NCI-H1092 (cell line): Measurements from ENCODE around the gene GATB.

Source experiments
- DNase-seq: peaks from one replicate; lab custom pipeline; 2025; lab: John Stamatoyannopoulos, UW

The GATB gene, protein sequence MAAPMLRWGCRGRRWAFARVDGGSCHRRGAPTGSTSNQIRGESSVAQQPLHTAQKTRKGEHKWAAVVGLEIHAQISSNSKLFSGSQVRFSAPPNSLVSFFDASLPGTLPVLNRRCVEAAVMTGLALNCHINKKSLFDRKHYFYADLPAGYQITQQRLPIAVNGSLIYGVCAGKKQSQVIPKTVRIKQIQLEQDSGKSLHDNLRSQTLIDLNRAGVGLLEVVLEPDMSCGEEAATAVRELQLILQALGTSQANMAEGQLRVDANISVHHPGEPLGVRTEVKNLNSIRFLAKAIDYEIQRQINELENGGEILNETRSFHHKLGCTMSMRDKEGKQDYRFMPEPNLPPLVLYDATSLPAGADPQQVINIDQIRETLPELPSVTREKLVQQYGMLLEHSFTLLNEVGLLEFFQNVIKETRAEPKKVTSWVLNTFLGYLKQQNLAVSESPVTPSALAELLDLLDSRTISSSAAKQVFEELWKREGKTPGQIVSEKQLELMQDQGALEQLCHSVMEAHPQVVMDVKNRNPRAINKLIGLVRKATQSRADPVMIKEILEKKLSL

DNA sequence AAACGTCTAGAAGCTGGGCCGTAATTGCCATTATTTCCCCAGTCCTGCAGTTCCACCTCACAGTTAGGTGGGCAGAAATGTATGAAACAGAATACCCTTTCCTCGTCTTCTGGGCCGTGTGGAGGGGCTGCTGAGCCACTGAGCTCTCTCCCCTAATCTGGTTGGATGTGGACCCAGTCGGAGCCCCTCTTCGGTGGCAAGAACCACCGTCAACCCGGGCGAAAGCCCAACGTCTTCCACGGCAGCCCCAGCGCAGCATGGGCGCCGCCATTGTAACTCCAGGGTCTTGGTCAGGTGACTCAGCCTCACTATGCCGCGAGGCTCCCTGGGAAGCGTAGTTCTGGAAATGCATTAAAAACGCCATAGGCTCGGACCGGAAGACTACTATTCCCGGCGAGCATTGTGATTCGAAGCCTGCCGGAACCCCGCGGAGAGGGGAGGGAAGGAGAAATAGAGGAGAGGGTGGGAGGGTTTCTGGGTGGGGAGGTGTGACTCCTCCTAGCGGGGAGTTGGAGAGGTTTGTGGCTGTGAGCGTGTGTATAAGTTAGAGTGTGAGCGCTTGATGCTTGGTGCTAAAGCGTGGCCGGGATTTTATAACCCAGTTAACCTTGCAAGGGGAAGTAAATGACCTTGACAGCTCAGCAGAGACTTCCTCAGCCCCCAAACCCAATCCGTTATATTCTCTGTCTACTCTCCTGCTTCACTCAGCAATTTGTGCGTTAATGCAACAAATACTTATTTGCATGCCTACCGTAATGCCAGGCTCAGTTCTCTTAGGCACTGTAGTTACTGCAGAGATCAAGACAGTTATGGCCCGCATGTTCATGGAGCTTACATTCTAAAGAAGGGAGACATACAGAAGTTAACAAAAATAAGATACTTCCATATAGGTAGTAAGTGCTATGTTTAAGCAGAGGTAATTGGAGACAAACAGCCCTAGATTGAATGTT is at the start of gene GATB:
Gene GATB (minus strand): TSS at position 296 of the 950 bp plus-strand sequence. CDS start 25 bp downstream, at position 271.
- peak; percentile 96 for DNase-seq

DNA sequence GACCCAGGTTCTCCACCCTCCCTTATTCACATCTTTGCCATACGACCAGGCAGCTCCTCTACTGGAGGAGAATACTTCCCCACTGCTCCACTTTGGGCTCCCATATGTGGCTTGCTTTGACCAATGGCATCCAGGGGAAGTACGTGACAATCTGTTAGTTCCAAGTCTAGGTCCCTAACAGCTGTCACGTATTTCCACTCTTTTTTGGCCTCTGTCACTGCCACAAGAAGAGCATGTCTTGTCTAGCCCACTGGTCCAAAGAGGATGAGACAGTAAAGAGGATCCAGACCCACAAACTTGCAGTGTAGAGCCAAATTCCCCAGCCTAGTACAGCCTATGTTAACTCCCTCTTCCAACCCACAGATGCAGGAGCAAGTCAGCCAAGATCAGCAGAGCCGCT is 49.7 kb upstream of the GATB start:
- no peak for DNase-seq

DNA sequence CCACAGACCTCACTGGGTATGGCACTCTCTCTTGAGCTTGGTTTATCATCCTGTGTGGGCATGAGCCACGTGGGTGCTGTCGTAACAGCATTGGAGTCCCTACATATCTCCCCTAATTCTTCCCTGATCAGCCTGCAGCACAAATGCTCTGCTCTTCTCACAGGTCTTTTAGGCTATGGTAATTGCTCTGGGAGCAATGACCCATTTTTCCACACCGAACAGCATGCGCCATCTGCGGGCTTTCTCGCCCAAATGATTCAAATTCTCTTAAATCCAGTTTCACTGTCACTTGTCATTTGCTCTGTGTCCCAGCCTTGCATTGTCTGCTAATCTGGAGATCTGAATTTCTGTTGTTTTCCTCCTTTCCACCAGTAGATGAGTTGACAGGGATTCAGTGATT is 48.9 kb upstream of the GATB start:
- DNase-seq, result no peak

DNA sequence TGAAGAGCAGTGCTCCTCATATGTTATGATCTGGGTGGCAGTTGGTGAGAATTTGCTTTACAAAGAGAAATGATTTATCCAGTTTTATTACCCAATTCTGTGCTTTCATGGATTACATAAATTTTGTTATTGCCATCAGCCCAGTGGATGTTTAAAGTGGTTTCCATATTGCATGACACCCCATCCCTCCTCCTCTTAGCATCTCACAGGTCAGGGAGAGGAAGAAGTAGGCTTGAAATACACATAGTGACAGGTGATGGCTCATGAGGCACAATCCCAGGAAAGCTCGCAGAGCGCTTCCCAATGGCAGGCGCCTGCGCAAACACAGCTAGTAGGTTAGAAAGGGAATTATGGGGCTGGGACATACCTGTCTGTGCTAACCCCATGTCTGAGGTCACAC is 47.7 kb upstream of the GATB start:
- DNase-seq, result no peak

DNA sequence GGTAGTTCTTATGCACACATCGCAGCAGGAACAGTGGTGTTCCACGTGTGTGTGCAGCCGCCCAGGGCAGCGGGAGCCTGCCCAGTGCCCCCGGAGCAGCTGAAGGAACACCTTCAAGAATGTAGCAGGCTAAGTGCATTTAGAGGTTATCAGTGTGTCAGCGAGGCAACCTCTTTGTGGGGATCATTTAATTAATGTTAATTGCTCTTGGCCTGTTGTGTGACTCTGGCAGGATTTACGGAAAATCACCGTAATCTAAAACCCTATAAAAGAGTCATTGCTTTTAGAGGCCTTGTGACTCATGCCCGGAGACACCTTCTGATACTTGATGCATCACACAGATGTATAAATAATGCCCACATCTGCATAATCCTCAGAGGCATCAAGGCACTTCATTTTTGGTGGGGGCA is 47.3 kb upstream of the GATB start:
- no peak for DNase-seq

DNA sequence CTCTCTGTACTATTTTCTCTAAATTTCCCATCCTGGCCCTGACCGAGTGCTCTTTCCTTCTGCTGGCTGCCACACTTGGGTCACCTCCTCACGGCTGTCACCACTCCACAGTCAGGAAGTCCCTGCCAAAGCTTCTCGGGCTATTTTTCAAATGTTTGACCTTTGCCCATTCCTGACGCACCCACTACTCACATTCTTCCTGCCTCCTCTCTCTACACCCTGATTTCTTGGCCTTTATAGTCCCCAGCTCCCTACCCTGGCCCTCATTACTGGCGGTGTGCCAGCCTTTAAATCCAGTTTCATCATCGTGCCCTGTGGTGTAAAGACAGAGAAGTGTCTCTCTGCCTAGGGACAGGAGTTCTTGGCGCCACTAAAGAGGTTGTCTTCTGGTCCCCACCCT is 46.4 kb upstream of the GATB start:
- no peak for DNase-seq

DNA sequence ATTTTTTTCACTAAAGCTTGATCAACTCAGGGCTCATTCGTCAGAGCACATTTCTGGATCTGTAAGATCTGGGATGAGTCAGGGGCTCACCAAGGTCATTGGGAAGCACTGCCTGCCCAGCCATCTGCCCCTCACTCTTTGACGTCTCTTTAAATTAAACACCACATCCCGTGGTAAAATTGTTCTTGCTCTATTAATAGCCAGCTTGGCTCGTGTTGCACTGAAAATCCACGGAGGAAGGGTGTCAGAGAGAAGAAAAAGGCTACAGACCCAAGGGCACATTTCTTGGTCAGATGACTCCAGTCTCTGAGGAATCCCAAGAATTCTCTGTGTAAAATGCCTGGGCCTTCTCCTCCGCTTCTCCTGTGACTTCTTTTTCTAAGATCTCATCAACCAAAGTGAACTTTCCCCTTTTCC is 45.7 kb upstream of the GATB start:
- DNase-seq, result no peak

DNA sequence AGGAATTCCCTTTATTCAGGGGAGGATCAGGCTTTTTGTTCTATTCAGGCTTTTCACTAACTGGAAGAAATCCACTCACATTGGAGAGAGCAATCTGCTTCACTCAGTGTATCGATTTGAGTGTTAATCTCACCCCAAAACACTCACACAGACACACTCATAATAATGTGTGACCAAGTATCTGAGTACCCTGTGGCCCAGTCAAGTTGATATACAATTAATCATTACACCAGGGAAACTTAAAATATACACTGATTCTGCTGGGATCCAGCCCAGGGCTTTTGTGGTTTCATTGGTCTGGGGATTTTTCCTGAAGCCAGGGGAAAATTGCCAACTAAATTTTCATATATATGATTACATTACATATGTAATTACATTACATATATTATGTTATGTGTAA is 44.0 kb upstream of the GATB start:
- DNase-seq, result no peak

DNA sequence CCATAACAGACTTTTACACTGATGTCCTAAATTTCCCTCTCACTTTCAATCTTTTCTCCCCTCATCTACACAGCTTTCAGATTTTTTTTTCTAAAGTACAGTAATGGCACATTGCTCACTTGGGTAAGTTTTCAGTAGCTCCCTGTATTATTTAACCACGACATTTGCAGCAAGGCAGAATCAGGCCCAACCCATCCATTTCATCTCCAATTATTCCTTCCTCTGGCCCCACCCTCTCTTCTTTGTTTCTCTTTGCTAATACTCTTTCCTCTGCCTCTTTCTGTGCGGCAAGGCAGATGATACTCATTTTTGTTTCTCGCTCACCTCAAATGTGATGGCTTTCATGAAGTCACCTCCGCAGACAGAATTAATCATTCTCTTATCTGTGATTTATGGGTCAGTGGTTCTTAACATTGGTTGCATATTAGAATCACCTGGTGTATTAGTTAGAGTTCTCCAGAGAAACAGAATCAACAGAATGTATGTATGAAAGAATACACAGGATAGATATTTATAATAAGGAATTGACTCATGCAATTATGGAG is 43.4 kb upstream of the GATB start:
- no peak for DNase-seq

DNA sequence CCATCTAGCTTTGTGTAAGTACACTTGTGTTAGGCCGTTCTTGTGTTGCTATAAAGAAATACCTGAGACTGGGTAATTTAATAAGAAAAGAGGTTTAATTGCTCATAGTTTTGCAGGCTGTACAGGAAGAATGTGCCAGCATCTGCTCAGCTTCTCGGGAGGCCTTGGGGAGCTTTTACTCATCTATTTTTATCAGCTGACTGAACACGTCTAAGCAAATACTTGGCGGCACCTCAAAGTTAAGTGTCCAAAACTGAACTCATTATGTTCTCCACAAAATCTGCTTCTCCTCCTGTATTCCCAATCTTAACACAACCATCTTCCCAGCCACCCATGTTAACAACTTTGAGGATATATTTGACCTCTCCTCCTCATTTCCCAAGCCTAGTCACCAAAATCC is 42.4 kb upstream of the GATB start:
- no peak for DNase-seq

DNA sequence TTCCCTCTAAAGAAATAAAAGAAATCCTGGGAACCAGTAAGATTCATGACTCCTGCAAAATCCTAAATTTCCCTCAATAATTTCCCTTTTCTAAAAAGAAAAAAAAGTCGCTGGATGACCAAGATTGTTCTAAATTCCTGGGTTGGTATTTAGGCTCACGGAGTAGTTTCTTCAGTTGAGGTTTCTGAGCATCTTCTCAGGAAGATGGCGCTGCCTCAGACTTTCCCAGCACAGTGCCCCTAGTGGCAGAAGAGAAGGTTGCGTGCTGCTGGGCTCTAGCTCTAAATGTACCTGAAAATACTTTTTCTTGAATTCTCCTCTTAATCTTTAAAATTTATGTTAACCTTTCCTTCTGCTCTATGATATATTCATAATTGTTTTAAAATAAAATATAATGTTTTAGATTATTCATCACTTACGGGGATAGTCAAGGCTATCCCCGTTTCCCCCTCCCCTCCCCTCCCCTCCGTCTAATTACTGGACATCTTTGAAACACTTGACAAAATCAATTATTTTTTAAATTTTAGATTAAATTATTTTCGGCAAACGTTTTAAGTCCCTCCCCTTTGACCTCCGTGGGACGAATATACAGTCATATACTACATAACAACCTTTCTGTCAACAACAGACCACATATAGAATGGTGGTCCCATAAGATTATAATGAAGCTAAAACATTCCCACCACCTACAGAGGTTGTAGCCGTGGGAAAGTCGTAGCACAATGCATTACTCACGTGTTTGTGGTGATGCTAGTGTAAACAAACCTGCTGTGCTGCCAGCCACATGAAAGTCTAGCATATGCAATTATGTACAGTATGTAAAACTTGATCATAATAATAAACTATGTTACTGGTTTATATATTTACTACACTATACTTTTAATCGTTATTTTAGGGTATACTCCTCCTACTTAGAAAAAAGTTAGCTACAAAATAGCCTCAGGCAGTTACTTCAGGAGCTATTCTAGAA is 41.0 kb upstream of the GATB start:
- DNase-seq, result no peak

DNA sequence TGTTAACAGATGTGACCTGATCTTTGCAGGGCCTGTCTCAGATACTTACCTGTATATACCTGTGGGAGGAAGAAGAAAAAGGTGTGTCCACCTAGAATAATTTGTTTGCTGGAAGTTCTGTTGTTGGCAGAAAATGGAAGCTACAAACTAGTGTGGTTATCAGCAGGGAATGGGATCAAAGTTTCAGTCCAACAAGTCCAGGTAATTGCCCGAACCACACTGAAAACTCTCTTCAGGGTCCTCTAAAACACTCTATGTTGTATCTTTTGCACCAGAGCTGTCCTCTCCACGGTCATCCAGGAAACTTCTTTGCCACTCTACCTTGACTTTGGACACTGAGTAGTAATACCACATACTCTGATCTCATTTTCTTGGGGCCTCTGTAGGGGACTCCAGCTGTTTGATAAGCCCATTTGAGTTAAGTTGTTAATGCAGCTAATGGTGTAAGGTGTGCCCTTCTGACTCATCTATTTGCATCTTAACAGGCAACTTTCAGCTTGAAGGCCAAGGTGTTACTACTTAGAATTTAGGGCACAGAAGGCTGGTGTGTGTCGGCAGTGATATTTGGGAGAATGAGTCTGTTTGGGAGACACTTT is 38.7 kb upstream of the GATB start:
- no peak for DNase-seq

DNA sequence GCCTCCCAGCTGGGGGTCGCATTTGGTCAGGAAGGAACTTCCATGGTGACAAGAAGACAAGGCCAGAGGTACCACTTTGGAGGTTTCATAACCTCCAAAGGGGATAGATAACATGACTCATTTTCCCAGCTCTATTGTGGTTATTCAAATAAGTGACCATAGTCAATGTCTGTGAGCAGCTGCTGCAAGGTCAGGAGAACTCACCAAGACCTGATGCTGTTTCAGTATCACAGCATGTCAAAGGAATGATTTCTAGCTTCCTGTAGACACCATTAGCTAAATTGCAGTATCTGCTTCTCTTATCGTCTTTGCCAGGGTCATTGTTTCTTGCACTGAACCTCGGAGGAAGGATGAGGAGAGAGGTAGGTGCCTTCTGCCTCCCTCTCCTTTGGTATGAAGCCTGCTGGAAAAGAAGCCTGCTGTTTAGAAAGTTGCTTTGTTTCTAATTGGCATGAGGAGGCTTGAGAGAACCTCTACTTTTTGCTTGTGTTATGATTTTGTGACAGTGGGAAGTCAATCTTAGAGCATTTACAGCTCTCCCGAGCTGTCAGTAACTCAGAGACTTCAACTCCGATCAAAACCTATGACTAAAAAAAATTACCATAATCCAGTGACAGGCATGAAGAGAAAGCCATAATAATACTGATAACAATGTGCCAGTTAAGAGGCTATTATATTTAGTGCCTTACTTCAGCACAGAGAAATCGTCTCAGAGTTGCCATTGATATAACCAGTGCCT is 38.0 kb upstream of the GATB start:
- no peak for DNase-seq

DNA sequence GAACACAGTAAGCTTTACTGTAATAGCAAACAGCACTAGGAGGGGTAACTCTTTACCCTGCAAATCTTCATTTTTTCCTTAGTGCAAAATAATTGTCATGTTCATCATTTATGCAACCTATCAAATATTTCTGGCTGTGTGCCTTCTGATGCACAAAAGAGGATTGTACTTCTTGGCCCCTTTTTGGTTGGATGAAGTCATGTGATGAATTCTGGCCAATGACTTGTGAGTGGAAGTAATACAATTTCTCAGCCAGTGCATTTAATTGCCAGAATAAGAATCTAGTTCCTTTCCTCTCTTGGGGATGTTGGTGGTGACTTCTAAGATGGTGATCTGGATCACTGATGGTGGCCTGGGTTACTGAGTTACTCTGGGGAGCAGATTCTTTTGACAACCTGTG is 37.0 kb upstream of the GATB start:
- DNase-seq, result no peak

DNA sequence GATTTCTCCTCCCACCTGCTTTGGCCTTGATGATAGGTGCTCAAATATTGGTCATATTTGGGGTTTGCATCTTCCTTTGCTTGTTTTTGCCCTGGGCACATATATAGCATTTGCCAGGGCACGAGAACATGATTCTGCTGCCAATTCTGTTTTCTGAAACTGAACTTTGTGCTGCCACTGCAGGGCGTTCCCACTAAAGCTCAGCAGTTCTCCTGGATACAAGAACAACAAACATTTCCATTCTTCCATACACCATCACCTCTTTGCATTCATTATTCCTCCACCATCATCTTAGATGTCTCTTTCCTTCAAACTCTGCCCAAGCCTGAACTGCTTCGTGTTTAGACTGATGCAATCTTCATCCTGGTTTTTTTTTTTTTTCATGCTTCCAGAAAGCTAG is 36.3 kb upstream of the GATB start:
- DNase-seq, result no peak

DNA sequence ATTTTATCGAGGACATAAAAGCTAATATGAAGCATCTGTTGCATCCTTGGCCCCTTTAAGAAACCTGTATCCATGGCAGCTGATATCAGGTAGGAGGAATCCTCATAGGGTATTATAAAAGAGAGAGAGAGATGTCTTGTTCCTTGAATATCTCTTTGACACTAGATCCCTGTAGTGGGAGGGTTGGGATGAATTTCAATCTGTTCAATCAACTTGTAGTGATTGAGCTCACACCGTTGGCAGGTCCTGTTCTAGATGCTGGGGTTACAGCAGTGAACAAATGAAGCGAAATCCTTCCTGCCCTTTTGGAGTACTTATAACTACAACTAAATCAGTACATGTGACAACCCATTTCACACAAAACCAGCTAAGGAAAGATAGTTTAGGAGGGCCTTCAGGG is 35.3 kb upstream of the GATB start:
- DNase-seq, result no peak

DNA sequence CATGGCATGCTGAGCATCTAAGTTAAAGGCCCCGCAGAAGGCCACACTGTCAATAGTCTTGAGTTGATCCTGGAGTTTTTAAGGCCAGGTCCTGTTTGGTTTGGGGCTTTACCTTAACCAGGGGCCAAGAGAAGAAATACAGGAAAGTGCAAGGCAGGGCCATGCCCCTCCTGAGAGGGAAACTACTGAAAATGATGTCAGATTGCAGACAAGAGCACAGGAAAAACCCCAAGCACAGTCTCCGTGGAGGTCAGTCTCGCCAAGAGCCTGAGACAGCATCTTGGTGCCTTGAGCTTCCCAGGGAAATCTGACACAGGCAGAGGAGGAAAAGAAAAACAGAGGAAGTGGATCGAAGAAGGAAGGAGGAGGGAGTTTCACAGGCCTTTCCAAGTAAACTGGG is 32.2 kb upstream of the GATB start:
- no peak for DNase-seq

DNA sequence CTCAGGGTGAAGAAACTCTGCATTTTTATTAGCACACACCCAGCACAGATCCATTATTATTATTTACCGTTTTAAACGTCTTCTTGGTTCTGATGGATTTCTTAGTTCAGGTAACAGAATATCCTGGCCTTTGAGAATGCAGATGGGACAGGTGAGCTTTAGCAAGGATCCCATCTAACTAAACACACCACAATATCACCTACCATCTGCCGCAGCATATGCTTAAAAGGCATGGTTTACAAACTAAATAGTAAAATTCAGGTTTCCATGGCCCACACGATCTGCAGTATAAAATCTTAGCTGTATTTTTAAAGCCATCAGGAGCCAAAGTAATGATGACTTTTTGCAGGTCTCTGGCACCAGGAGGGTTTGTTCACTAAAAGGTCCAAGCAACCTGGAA is 31.7 kb upstream of the GATB start:
- no peak for DNase-seq

DNA sequence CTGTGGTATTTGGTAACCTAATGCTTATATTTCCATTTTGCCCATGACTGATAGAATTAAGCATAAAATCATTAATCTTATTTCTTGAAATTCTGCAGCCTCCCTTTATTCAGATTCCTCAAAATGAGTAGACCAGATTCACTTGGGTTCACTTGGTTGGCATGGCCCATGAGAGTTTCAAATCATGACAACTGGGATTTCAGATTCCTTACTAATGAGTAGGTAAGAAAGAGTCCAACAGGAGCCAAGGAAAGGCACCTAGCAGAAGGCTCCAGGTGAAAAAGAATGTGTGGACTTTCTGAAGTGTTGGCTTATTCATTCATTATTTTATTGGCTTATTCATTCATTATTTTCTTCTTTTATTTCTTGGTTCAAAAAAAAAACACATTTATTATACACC is 27.2 kb upstream of the GATB start:
- DNase-seq, result no peak

DNA sequence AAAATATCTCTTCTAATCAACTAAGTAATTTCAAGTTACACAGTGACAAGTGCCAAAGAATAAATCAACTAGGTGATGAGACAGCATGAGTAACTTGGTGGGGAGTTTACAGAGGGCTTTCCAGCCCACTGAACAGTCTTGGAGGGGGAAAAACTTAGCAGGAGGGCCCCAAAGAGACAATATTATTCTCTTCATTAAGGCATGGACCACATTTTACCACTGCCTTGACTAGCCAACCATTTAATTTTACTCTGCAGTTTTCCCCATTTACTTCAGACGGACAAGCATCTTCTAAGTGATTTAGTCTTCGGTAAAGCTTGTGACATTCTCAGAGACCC is 25.3 kb upstream of the GATB start:
- DNase-seq, result no peak
